ENCODE results near the gene C1orf141.
"Not testable (repeated sequence)": the region's sequence is repeated elsewhere in the genome, so short reads cannot be mapped to it uniquely, and the experiment has no call there.

Gene C1orf141

GRCh38 chr1:67142931-67143330 lies 8.2 kb upstream of the C1orf141 start:
- DNase-seq (ENCODE audit: low spot score), result peak; percentile 51

DNA sequence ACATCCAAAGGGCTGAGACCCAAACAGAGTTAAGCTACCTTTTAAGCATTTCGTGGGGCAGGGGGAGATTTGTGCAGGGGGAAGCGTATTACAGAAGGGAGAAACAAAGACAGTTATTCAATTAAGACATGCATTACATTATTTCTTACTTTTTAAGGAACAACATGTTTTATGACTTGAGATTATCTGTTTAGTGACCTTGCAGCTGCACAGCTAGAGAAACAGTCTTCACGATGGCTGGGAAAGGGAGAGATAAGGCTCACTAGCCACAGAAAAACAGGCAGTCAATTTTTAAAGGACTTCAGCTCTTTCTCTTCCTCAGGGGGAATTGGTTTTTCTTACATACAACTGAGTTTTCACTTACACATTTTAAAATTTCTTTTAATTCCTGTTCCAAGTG lies 7.1 kb upstream of the C1orf141 start:
- DNase-seq (ENCODE audit: low spot score), result not testable (repeated sequence)

GRCh38 chr1:67140460-67140859 lies 5.7 kb upstream of the C1orf141 start:
- no peak for DNase-seq (ENCODE audit: low spot score)

- DNase-seq (ENCODE audit: low spot score), result no peak
These were observed 4.2 kb upstream of the C1orf141 start for GRCh38 chr1:67138813-67139499.

- DNase-seq (ENCODE audit: low spot score), result no peak
These were observed 2.6 kb upstream of the C1orf141 start for GRCh38 chr1:67137307-67137753.

GRCh38 chr1:67135354-67135753 lies 584 bp upstream of the C1orf141 start:
- DNase-seq (ENCODE audit: low spot score), result no peak

- no peak for DNase-seq (ENCODE audit: low spot score)
These were observed 1.6 kb downstream of the C1orf141 start for GRCh38 chr1:67133177-67133576.

DNA sequence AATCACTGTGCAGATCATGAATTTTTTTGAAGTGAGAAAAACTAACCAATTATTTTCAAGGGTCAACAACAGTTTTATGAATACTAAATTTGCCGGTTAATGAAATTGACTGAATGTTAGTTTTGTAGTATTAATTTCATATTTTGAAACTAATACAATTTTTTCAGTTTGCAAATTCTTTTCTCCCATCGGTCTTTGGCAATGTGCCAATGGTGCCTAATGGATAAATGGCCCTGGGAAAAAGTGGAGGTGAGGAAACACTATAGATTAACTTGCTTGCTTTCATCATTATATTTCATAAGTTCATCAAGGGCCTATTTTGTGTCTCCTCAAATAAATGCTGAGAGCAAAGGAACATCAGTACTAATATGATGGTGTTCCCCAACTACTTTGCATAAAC lies 4.1 kb downstream of the C1orf141 start:
- DNase-seq (ENCODE audit: low spot score), result no peak

GRCh38 chr1:67126974-67127373 lies 7.8 kb downstream of the C1orf141 start:
- DNase-seq (ENCODE audit: low spot score), result no peak

DNA sequence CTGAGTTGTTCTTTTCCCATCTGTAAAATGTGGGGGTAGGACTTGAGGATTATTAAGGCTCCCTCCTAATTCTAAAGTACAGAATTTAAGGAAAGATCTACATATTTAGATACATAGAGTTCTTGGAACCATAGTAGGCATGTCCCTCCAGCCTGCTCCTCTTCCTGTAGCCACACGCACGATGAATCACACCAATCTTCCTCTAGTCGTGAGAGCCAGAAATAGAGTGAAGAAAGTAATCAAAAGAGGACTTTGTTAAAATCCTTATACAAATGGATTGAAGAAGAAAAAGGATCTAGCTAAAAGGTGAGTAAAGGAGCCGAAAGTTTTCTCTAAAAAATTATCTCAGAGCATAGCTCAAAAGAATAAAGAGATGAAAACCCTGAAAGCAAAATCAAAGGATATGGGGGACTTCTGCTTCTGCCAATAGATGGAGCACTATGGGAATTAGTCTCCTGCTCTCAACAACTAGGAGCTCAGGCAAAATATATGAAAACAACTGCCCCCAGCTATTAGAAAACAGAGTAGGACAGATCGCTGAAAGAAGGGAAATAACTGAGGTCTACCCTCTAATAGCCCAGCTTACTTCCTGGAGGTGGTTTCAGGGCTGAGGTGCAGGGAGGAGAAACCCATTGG lies 8.5 kb downstream of the C1orf141 start:
- DNase-seq (ENCODE audit: low spot score), result no peak

DNA sequence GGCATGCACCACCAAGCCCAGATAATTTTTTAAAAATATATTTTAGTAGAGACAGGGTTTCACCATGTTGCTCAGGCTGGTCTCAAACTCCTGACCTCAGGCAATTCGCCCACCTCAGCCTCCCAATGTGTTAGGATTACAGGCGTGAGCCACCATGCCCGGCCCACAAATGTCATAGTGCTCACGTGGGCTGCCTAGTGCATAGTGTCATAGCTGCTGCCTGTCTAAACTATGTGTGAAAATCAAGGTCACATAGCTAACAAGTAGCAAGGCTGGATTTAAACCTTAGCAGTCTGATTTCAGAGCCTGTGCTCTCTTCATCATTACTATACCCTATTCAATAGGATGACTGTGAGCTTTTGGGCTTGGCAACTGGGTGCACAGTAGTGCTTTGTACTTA lies 10.3 kb downstream of the C1orf141 start:
- DNase-seq (ENCODE audit: low spot score), result no peak

GRCh38 chr1:67120855-67121619 lies 13.7 kb downstream of the C1orf141 start:
- DNase-seq (ENCODE audit: low spot score), result no peak

- DNase-seq (ENCODE audit: low spot score), result no peak
These were observed 16.1 kb downstream of the C1orf141 start for GRCh38 chr1:67118646-67119045.

DNA sequence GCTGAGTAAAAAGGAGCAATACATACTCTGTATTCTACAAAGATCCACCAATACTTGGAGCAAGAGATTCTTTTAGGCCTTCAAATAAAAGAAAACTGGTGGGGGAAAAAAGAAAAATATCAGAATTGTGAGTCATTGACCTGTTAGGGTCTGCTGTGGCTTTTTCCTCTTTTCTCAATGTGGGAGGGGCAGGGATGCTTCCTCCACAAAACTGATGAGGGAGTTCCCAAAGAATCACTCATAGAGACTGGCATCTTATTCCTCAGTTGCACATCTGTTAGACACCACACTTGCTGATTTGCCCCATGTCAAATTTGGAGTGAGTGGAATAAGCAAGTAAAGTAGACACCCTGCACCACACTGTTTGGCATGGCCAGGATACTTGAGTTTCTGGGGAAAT lies 16.6 kb downstream of the C1orf141 start:
- DNase-seq (ENCODE audit: low spot score), result no peak

- no peak for DNase-seq (ENCODE audit: low spot score)
These were observed 20.6 kb downstream of the C1orf141 start for GRCh38 chr1:67114162-67114561.

DNA sequence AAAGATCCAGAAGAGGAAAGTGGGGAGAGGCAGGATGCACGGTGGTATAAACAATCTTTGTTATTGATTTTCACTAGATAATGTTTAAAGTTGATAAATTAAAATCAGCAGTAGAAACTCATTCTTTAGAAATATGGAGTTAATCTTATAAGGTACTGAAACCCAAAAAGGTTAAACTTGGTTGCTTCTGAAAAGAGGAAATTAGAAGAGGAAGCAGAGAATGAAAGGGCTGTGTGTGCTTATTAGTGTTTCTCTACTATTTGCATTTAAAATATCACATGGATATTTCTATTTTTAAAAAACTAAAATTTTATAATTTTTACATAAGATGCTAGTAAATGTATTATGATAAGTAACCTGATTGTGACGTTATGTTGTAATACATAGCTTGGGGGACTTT lies 24.4 kb downstream of the C1orf141 start:
- DNase-seq (ENCODE audit: low spot score), result no peak

DNA sequence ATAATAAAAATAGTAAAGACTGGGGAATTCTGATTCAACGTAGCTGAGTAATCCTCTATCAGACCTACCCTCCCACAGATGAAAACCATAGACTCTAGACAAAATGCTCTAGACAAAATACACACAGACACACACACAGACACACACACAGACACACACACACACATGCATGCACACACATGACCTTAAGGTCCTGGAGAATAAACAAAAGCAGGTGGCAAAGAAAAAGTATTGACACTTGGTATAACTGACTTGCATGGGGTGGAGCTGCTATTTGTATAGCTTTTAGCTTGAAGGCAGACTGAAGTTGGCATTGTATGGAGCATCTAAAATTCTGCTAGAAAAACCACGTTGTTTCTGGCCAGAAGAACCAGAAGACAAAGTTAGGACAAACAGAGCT lies 29.3 kb downstream of the C1orf141 start:
- no peak for DNase-seq (ENCODE audit: low spot score)

DNA sequence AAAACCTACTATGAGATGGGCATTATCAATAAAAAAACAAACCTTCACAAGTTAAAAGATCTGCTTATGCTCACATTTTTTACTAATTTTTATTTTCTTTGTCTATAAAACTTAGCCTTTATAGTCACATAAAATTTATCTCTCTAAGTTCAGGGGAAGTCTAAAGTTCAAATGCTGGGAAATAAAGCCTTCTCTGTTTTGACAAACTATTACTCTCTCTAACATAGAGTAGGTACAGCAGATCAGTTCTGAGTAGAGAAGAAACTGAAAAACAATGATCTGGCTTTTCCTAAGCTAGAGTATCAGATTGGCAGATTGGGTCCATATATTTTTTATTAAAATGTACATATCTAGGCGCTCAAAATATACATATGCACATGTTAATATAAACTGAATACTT lies 31.2 kb downstream of the C1orf141 start:
- DNase-seq (ENCODE audit: low spot score), result no peak

DNA sequence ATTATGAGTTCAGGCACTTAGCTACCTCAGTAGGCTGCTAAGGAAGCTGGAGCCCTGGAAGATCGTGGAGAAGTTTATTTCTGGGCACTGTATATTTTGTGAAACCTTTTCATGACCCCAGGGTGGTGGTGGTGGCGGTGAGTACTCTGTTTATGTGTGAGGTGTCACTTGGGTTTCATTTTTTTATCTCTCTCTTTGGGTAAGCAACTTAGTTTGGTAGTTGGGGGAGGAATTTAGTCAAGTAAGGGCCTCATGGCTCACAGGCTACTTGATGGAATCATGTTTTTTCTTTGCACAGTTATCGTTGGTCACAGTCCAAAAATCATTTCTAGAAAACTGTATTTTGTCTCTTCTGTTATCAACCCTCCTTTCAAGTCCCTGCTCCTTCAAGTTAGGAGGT lies 33.9 kb downstream of the C1orf141 start:
- DNase-seq (ENCODE audit: low spot score), result no peak

DNA sequence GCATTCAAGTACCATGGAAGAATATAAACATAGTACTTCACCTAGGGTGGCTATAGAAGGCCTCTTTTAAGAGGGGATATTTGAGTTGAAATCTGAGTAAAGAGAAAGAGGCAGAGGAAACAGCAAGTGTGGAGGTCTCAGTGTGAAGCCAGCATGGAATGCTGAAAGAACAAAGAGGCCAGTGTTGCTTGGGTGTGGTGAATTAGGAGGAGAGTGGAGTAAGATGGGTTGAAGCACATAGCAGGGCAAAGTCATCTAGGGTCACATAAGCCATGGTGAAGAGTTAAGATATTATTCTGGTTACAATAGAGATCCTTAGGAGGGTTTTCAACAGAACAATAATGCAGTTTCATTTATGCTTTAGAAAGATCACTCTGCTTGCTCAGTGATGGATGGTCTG lies 37.5 kb downstream of the C1orf141 start:
- no peak for DNase-seq (ENCODE audit: low spot score)

DNA sequence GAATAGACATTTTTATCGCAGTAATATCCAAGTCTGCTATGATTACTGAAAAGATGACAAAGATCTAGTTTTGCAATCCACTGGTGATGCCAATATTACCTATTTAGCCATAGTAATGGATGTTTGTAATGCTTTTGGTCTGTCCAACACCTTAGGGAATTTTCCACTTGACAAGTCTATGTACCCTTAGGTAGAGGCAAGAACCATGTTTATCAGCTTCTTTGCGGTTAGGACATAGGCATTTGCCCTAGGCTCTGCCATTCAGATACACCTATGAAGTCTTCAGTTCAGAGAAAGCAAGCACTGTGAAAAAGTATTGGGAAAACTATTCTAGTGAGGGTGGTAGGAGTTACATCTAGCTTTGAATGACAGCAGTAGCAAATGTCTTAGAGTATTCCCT lies 40.6 kb downstream of the C1orf141 start:
- no peak for DNase-seq (ENCODE audit: low spot score)

- no peak for DNase-seq (ENCODE audit: low spot score)
These were observed 45.0 kb downstream of the C1orf141 start for GRCh38 chr1:67089685-67090208.

GRCh38 chr1:67088440-67088839 lies 46.3 kb downstream of the C1orf141 start:
- DNase-seq (ENCODE audit: low spot score), result no peak

Measured in CD4-positive, alpha-beta T cell treated with Interleukin-6 at 100 ng/mL for 8 hours (primary cell).